Stimulated activated naive B cell treated with anti-CD40 and anti-IgM and Interleukin-4, amounts not matched to agents 10 μg/mL and 1 μg/mL and 100 μg/mL, for 72 hours (primary cell): ENCODE measurements around the gene ARMC8.

ENCODE experiments used
- ATAC-seq, 2 donors: fragments of 150-1000 bp; cut with Tn5 transposase; replicated peaks; 2 replicates each; pipeline ENCODE4 v1.10.0; 2021; ENCODE audit warnings: moderate library complexity in 1 of 2
- DNase-seq: peaks from one replicate; pipeline ENCODE4 v3.0.0; 2021
- H3K27ac Mint-ChIP-seq: one replicate; pipeline ENCODE4 v1.8.0; 2022; ENCODE audit warnings: mild to moderate bottlenecking, mixed read lengths
- H3K27me3 Mint-ChIP-seq, 2 donors: one replicate each; pipeline ENCODE4 v1.8.0; 2022; ENCODE audit warnings: mixed read lengths in 2 of 2
- H3K36me3 Mint-ChIP-seq, 2 donors: one replicate each; pipeline ENCODE4 v1.8.0; 2022; ENCODE audit warnings: mixed read lengths in 2 of 2, mild to moderate bottlenecking in 1 of 2
- H3K4me1 Mint-ChIP-seq, 2 donors: one replicate each; pipeline ENCODE4 v1.8.0; 2022; ENCODE audit warnings: mixed read lengths in 2 of 2, mild to moderate bottlenecking in 1 of 2
- H3K4me3 Mint-ChIP-seq, 2 donors: one replicate each; pipeline ENCODE4 v1.8.0; 2022; ENCODE audit warnings: mild to moderate bottlenecking in 2 of 2, mixed read lengths in 2 of 2, moderate library complexity in 1 of 2
- H3K9me3 Mint-ChIP-seq, 2 donors: one replicate each; pipeline ENCODE4 v1.8.0; 2022; ENCODE audit warnings: mixed read lengths in 2 of 2, mild to moderate bottlenecking in 1 of 2

ARMC8 gene

GRCh38 chr3:138323971-138324370, 136.9 kb downstream of the ARMC8 start:
- no peak for DNase-seq
- H3K27me3 Mint-ChIP-seq = peaks cover 32 to 54% of the 10 kb centered on the region in 2 donors
- H3K4me3 Mint-ChIP-seq = no peak overlapping the region
- ATAC-seq = no peak
- peaks cover 2 to 3% of the 10 kb centered on the region in 2 donors for H3K4me1 Mint-ChIP-seq
- H3K36me3 Mint-ChIP-seq = no peaks in the 10 kb centered on the region
- no peaks in the 10 kb centered on the region for H3K9me3 Mint-ChIP-seq
- no peak overlapping the region for H3K27ac Mint-ChIP-seq

GRCh38 chr3:138325990-138326389, 138.9 kb downstream of the ARMC8 start:
- Mint-ChIP-seq H3K9me3 (no peaks in the 10 kb centered on the region), H3K4me3 (no peak overlapping the region), H3K36me3 (no peaks in the 10 kb centered on the region), H3K27me3 (peaks cover 30 to 46% of the 10 kb centered on the region in 2 donors), H3K4me1 (peaks cover 9 to 15% of the 10 kb centered on the region in 2 donors), H3K27ac (no peak overlapping the region)
- ATAC-seq (no peak), DNase-seq (no peak)

- Mint-ChIP-seq H3K4me3 (no peak overlapping the region), H3K36me3 (no peaks in the 10 kb centered on the region), H3K4me1 (peaks cover 9 to 21% of the 10 kb centered on the region in 2 donors), H3K27me3 (peaks cover 25 to 45% of the 10 kb centered on the region in 2 donors), H3K27ac (no peak overlapping the region), H3K9me3 (no peaks in the 10 kb centered on the region)
- ATAC-seq (no peak), DNase-seq (no peak)
Measured at GRCh38 chr3:138326866-138327595, 139.9 kb downstream of the ARMC8 start.

- Mint-ChIP-seq H3K4me3 (no peak overlapping the region), H3K27ac (no peak overlapping the region), H3K27me3 (peaks cover 32 to 53% of the 10 kb centered on the region in 2 donors), H3K36me3 (no peaks in the 10 kb centered on the region), H3K4me1 (peaks cover 11 to 27% of the 10 kb centered on the region in 2 donors), H3K9me3 (no peaks in the 10 kb centered on the region)
- DNase-seq (no peak), ATAC-seq (no peak)
Measured at GRCh38 chr3:138327831-138328230, 140.7 kb downstream of the ARMC8 start.

GRCh38 chr3:138328341-138328740, 141.2 kb downstream of the ARMC8 start:
- Mint-ChIP-seq H3K27ac (no peak overlapping the region), H3K9me3 (no peaks in the 10 kb centered on the region), H3K36me3 (no peaks in the 10 kb centered on the region)

GRCh38 chr3:138329127-138329983, 142.3 kb downstream of the ARMC8 start, which contains the start of gene NME9:
NME9 (minus strand) TSS chr3:138329851; CDS start chr3:138329335, 516 bp downstream.
- no peaks in the 10 kb centered on the region for H3K36me3 Mint-ChIP-seq
- ATAC-seq (peak; percentile 88 to 89), DNase-seq (peak; percentile 57)
- peaks cover 25 to 43% of the 10 kb centered on the region in 2 donors for H3K27me3 Mint-ChIP-seq
- peaks cover 11 to 27% of the 10 kb centered on the region in 2 donors for H3K4me1 Mint-ChIP-seq
- H3K4me3 Mint-ChIP-seq = peak within 1 kb of the TSS; percentile 81 to 85
- no peaks in the 10 kb centered on the region for H3K9me3 Mint-ChIP-seq
- H3K27ac Mint-ChIP-seq = no peak within 1 kb of the TSS

More at GRCh38 chr3:138328341-138328740, 141.2 kb downstream of the ARMC8 start:
- Mint-ChIP-seq H3K4me3 (no peak overlapping the region), H3K4me1 (peaks cover 11 to 27% of the 10 kb centered on the region in 2 donors), H3K27me3 (peaks cover 29 to 49% of the 10 kb centered on the region in 2 donors)
- ATAC-seq (no peak), DNase-seq (no peak)

- no peaks in the 10 kb centered on the region for H3K9me3 Mint-ChIP-seq
Measured at GRCh38 chr3:138329984-138330293, 142.8 kb downstream of the ARMC8 start.

GRCh38 chr3:138331143-138331894, 144.2 kb downstream of the ARMC8 start:
- DNase-seq = no peak
- no peak overlapping the region for H3K27ac Mint-ChIP-seq
- ATAC-seq = no peak
- peaks cover 11 to 27% of the 10 kb centered on the region in 2 donors for H3K4me1 Mint-ChIP-seq
- no peak overlapping the region for H3K4me3 Mint-ChIP-seq
- no peaks in the 10 kb centered on the region for H3K36me3 Mint-ChIP-seq
- H3K27me3 Mint-ChIP-seq = peaks cover 31 to 36% of the 10 kb centered on the region in 2 donors
- no peaks in the 10 kb centered on the region for H3K9me3 Mint-ChIP-seq

More at GRCh38 chr3:138329984-138330293, 142.8 kb downstream of the ARMC8 start:
- no peaks in the 10 kb centered on the region for H3K36me3 Mint-ChIP-seq
- DNase-seq (no peak), ATAC-seq (no peak)
- H3K27me3 Mint-ChIP-seq = peaks cover 25 to 40% of the 10 kb centered on the region in 2 donors
- no peak overlapping the region for H3K27ac Mint-ChIP-seq
- peaks cover 11 to 27% of the 10 kb centered on the region in 2 donors for H3K4me1 Mint-ChIP-seq
- peak overlapping the region; percentile 81 to 85 for H3K4me3 Mint-ChIP-seq

GRCh38 chr3:138332472-138333073, 145.5 kb downstream of the ARMC8 start:
- ATAC-seq (no peak), DNase-seq (no peak)
- H3K36me3 Mint-ChIP-seq = no peaks in the 10 kb centered on the region
- H3K4me3 Mint-ChIP-seq = no peak overlapping the region
- no peaks in the 10 kb centered on the region for H3K9me3 Mint-ChIP-seq
- H3K4me1 Mint-ChIP-seq = peaks cover 11 to 27% of the 10 kb centered on the region in 2 donors
- peaks cover 35 to 36% of the 10 kb centered on the region in 2 donors for H3K27me3 Mint-ChIP-seq
- H3K27ac Mint-ChIP-seq = no peak overlapping the region

- no peak for DNase-seq
- Mint-ChIP-seq H3K27me3 (peaks cover 46 to 47% of the 10 kb centered on the region in 2 donors), H3K4me3 (no peak overlapping the region), H3K36me3 (no peaks in the 10 kb centered on the region), H3K9me3 (no peaks in the 10 kb centered on the region), H3K27ac (no peak overlapping the region), H3K4me1 (peaks cover 6 to 19% of the 10 kb centered on the region in 2 donors)
- ATAC-seq = no peak
Measured at GRCh38 chr3:138334608-138335007, 147.5 kb downstream of the ARMC8 start.

GRCh38 chr3:138336454-138336999, 149.4 kb downstream of the ARMC8 start:
- peaks cover 0 to under 1% of the 10 kb centered on the region in 2 donors for H3K9me3 Mint-ChIP-seq
- H3K27ac Mint-ChIP-seq = no peak overlapping the region
- no peak for DNase-seq
- H3K4me3 Mint-ChIP-seq = no peak overlapping the region
- H3K36me3 Mint-ChIP-seq = no peaks in the 10 kb centered on the region
- H3K27me3 Mint-ChIP-seq = peaks cover 49 to 52% of the 10 kb centered on the region in 2 donors
- ATAC-seq = no peak
- H3K4me1 Mint-ChIP-seq = peaks cover 2 to 7% of the 10 kb centered on the region in 2 donors

- Mint-ChIP-seq H3K27ac (no peak overlapping the region), H3K4me1 (no peaks in the 10 kb centered on the region), H3K36me3 (peaks cover 0 to 5% of the 10 kb centered on the region in 2 donors)
Measured at GRCh38 chr3:138338244-138338643, 151.1 kb downstream of the ARMC8 start.

GRCh38 chr3:138338811-138339210, 151.7 kb downstream of the ARMC8 start:
- no peak for DNase-seq
- Mint-ChIP-seq H3K4me3 (no peak overlapping the region), H3K27ac (no peak overlapping the region), H3K9me3 (peaks cover 0 to 5% of the 10 kb centered on the region in 2 donors), H3K4me1 (no peaks in the 10 kb centered on the region), H3K27me3 (peaks cover 62 to 66% of the 10 kb centered on the region in 2 donors), H3K36me3 (peaks cover 0 to 5% of the 10 kb centered on the region in 2 donors)
- no peak for ATAC-seq

More at GRCh38 chr3:138338244-138338643, 151.1 kb downstream of the ARMC8 start:
- peaks cover 57 to 61% of the 10 kb centered on the region in 2 donors for H3K27me3 Mint-ChIP-seq
- DNase-seq = no peak
- ATAC-seq = no peak
- H3K4me3 Mint-ChIP-seq = no peak overlapping the region
- peaks cover 0 to 5% of the 10 kb centered on the region in 2 donors for H3K9me3 Mint-ChIP-seq
